DMS114 treated with DMSO at 0.1 percent for 48 hours (cell line): ENCODE data around the gene MTHFD2L.

Experiments used
- DNase-seq: peaks from one replicate; lab custom pipeline; 2025; ENCODE audit not compliant: unreplicated experiment; lab: John Stamatoyannopoulos, UW

Gene MTHFD2L

GRCh38 chr4:74297539-74297938 is 139.6 kb downstream of the MTHFD2L start:
- no peak for DNase-seq

DNA sequence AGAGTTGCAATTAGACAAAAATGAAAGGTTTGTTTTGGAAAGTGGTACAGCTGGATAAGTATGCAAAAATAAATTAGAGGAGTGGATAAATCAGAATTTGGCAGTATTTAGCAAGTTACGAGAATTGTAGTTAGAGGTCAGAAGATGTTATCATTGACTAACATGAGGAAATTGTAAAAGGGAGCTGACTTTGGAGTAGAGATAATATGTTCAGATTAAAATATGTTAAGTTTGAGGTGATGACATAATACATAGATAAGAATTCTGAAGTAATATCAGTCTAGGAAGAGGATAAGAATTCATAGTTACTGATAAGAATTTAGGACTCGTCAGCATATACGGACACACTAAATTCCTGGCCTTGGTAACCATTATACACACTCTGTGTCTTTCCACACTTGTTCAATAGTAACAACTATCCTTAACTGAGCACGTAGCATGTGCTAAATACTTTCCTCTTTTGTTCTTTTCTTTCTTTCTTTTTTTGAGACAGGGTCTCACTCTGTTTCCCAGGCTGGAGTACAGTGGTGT is 146.2 kb downstream of the MTHFD2L start:
- no peak for DNase-seq

DNA sequence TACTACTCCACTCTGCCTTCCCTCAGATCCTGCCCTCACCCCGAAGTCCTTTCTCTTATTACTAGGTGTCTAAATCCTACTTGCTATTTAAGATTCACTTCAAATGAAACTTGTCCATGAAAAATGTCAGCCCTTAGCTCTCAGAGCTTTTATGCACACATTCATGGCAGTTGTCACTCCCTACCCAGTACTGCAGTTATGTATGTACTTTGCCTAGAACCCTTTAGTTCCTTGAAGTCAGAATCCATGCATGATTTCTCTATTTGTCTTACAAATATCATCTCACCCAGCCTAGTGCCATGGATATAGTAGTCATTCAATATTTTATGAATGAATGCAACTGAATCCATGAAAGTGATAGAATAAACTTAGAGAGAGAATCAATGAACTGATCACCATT is 147.1 kb downstream of the MTHFD2L start:
- DNase-seq: no peak

- DNase-seq: no peak
These were observed 149.3 kb downstream of the MTHFD2L start for GRCh38 chr4:74307170-74307569.

DNA sequence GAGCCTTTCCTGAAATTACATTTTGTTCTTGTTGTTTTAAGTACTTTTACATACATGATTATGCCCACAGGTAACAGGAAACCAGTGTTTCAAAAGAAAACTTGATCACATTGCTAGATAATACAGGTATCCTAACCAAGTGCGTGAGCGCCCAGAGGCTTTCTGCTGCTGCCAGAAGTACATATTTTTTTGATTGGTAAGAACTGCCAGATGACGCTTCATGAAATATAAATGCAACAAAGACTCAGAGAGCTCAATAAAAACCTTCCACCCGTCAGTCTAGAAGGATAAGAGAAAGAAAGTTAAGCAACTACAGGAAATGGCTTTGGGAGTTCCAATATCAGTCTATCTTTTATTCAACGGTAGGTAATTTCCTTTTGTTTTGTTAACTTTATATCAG is 150.3 kb downstream of the MTHFD2L start, which contains the start of gene EPGN:
TSS of gene EPGN (plus strand) at position 256 of the 400 bp plus-strand sequence. CDS start at position 320, 64 bp downstream.
- DNase-seq: no peak

GRCh38 chr4:74309223-74309622 is 151.3 kb downstream of the MTHFD2L start:
- no peak for DNase-seq

- peak; percentile 1 for DNase-seq
These were observed 153.9 kb downstream of the MTHFD2L start for GRCh38 chr4:74311696-74312313.

GRCh38 chr4:74314329-74314728 is 156.4 kb downstream of the MTHFD2L start:
- no peak for DNase-seq

- no peak for DNase-seq
These were observed 157.0 kb downstream of the MTHFD2L start for GRCh38 chr4:74314944-74315343.

GRCh38 chr4:74315376-74315775 is 157.5 kb downstream of the MTHFD2L start:
- no peak for DNase-seq

DNA sequence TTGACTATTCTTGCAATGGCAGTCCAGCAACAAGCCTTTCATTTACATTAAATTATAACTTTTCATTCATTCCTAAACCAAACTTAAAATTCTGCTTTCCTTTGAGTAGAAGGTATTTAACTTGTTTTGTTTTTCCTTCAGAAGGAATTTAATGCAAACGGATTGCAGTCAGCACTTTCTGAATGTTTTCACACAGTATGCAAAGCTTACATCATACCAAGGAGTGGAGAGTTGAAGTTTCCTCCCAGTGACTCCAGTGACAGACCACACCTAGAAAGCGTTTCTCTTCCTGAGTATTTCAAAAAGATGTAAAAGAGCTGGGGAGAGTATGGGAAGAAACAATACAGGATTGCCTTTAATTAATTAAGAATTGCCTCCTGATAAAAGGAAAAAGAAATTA is 158.5 kb downstream of the MTHFD2L start:
- DNase-seq: no peak

- no peak for DNase-seq
These were observed 159.8 kb downstream of the MTHFD2L start for GRCh38 chr4:74317616-74318246.

GRCh38 chr4:74318276-74318675 is 160.4 kb downstream of the MTHFD2L start:
- DNase-seq: no peak

DNA sequence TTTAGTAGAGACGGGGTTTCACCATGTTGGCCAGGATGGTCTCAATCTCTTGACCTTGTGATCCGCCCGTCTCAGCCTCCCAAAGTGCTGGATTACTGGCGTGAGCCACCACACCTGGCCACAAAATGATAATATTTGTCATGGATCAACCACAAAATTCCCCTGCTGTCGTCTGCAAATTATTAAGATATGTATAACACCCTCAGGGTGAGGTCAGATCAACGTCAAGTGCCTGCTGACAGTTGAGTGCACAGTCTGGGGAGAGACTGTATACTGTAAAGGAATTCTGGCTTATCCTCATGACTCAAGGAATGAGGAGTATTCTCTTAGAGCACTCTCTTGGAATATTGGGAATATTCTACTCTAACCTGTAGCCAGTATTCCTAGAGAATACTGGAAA is 161.6 kb downstream of the MTHFD2L start:
- DNase-seq: no peak

DNA sequence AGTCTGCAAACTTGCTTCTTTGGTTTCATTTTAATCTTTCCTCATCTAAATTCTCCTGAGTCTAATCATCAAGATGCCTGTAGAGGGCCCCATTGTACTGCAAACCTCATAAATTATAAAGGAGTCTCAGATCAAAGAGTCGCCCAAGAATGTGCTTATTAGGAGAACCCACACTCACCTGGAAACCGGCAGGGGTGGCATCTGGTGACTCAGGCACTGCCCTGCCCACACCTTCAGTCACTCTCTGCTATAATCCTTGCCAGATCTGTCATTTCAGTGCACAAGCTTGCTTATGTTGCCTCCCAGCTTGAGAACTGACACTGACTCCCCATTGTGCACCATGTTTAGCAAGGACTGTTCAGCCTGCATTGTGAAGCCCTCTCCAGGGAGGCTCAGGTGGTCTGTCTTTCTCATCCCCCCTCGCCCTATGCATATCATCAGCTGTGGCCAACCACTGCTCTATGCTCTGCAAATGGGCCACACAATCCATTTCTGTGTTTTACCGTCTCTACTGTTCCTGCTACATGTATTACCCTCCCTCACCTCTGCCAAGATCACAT is 162.7 kb downstream of the MTHFD2L start:
- peak; percentile 12 for DNase-seq

GRCh38 chr4:74322301-74322700 is 164.4 kb downstream of the MTHFD2L start:
- DNase-seq: no peak

DNA sequence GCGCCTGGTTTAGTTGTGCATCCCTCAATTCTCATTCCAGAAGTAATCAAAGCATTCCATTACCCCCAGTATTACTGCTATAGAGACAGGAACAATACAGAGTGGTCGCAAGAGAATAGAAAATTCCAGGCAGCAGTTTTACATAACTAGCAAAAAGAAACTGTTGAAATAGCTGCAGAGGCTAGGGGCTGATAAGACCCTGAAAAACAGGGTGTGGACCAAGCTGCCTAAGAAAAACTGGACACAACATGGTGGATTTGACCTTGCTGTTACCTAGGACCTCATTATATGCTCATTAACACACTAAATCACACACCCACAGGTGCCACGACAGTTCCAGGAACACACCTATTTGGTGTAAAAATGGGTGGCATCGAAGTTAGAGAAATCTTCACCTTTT is 165.7 kb downstream of the MTHFD2L start:
- no peak for DNase-seq

- DNase-seq: no peak
These were observed 166.3 kb downstream of the MTHFD2L start for GRCh38 chr4:74324262-74324661.

GRCh38 chr4:74325886-74326285 is 168.0 kb downstream of the MTHFD2L start:
- DNase-seq: no peak

- DNase-seq: no peak
These were observed 169.8 kb downstream of the MTHFD2L start for GRCh38 chr4:74327762-74328161.

- no peak for DNase-seq
These were observed 170.6 kb downstream of the MTHFD2L start for GRCh38 chr4:74328501-74328900.

- DNase-seq: no peak
These were observed 171.4 kb downstream of the MTHFD2L start for GRCh38 chr4:74329307-74329706.
